WTC11 (cell line): ENCODE results near the gene FOXP1. TPM values are rescaled to one million over a fixed set of nuclear protein-coding genes. Genes with fewer than 3 reads are reported as not detected.

ENCODE experiments used
- ATAC-seq: fragments of 200-7000 bp; cut with Tn5 transposase; 2 replicates; pipeline ENCODE4 v1.10.0; 2021; ENCODE audit warnings: mild to moderate bottlenecking, moderate library complexity
- CTCF ChIA-PET: fragments of 300-600 bp; sonication (Branson Sonifier 250); formaldehyde crosslinking; loops from one replicate; lab custom pipeline; 2021; ENCODE audit warnings: antibody characterized with exemption; lab: Charles Lee
- POLR2A ChIA-PET: fragments of 350-600 bp; sonication (Branson Sonifier 250); formaldehyde crosslinking; loops from one replicate; lab custom pipeline; 2021; ENCODE audit warnings: antibody characterized with exemption; lab: Charles Lee
- DNase-seq: peaks from one replicate; pipeline ENCODE4 v3.0.0; 2021; ENCODE audit warnings: low spot score
- H3K27ac Mint-ChIP-seq: 2 replicates; pipeline ENCODE4 v1.8.0; 2021; ENCODE audit warnings: mixed read lengths
- H3K27me3 Mint-ChIP-seq: 2 replicates; pipeline ENCODE4 v1.8.0; 2021; ENCODE audit warnings: low read depth, mild to moderate bottlenecking, moderate library complexity, mixed read lengths
- H3K36me3 Mint-ChIP-seq: 2 replicates; pipeline ENCODE4 v1.8.0; 2021; ENCODE audit warnings: mixed read lengths
- H3K4me1 Mint-ChIP-seq: 2 replicates; pipeline ENCODE4 v1.8.0; 2022; ENCODE audit warnings: mixed read lengths
- H3K4me3 Mint-ChIP-seq: 2 replicates; pipeline ENCODE4 v1.8.0; 2021; ENCODE audit warnings: mild to moderate bottlenecking, moderate library complexity, mixed read lengths
- H3K9me3 Mint-ChIP-seq: 2 replicates; pipeline ENCODE4 v1.8.0; 2021; ENCODE audit warnings: mixed read lengths
- AR ChIP-seq: fragments of 250-450 bp; sonication (Bioruptor Pico); IDR thresholded peaks from 2 replicates; pipeline ENCODE4 v1.9.0; 2021; ENCODE audit warnings: mild to moderate bottlenecking
- FOXP4 ChIP-seq: sonication (generic); formaldehyde crosslinking; IDR thresholded peaks from 2 replicates; pipeline ENCODE4 v1.8.0; 2022; ENCODE audit warnings: mild to moderate bottlenecking, missing genetic modification reagents
- HMGXB4 ChIP-seq: sonication (generic); formaldehyde crosslinking; IDR thresholded peaks from 2 replicates; pipeline ENCODE4 v1.8.1; 2023; ENCODE audit warnings: mild to moderate bottlenecking, moderate library complexity, missing genetic modification reagents
- IRF1 ChIP-seq: sonication (generic); formaldehyde crosslinking; IDR thresholded peaks from 2 replicates; pipeline ENCODE4 v1.8.0; 2023; ENCODE audit warnings: missing genetic modification reagents
- PRDM15 ChIP-seq: sonication (generic); formaldehyde crosslinking; IDR thresholded peaks from 2 replicates; pipeline ENCODE4 v1.8.0; 2022; ENCODE audit warnings: missing genetic modification reagents
- USF2 ChIP-seq: sonication (generic); formaldehyde crosslinking; IDR thresholded peaks from 2 replicates; pipeline ENCODE4 v1.8.1; 2023; ENCODE audit warnings: mild to moderate bottlenecking, missing genetic modification reagents, moderate library complexity
- ZNF281 ChIP-seq: sonication (generic); formaldehyde crosslinking; IDR thresholded peaks from 2 replicates; pipeline ENCODE4 v1.8.0; 2023; ENCODE audit warnings: mild to moderate bottlenecking, missing genetic modification reagents
- total RNA-seq: library from RNA; stranded (reverse); gene quantifications from 3 replicates; pipeline ENCODE4 v1.2.3, GENCODE V29; 2021

Gene FOXP1
- total RNA-seq, 1 experiment from 2014 or later: 25.8 TPM

GRCh38 chr3:71039332-71039731, 544.2 kb downstream of the FOXP1 start (continued):
- TF ChIP-seq ZNF281 (CRISPR knock-in tag) (no peak), USF2 (CRISPR knock-in tag) (no peak), PRDM15 (no peak), AR (CRISPR knock-in tag) (no peak), IRF1 (no peak), FOXP4 (CRISPR knock-in tag) (no peak)

- Mint-ChIP-seq H3K27ac (0 out of 2 replicates have a peak overlapping the region, but pooled peaks have one; percentile 12), H3K4me3 (no peak overlapping the region), H3K27me3 (no peaks in the 10 kb centered on the region), H3K9me3 (no peaks in the 10 kb centered on the region), H3K4me1 (peaks cover 38% of the 10 kb centered on the region), H3K36me3 (peaks cover 14% of the 10 kb centered on the region; the same call in 1 of the 2 replicates)
- ChIA-PET CTCF (no interaction called here), POLR2A (no interaction called here)
- ATAC-seq: no peak
- TF ChIP-seq HMGXB4 (CRISPR knock-in tag): no peak
- no peak for DNase-seq
Observed at GRCh38 chr3:71037775-71038174, 545.8 kb downstream of the FOXP1 start.
